HG03354 (cell line): ENCODE measurements around the gene SDK2.

Experiments used
- ATAC-seq: cut with Tn5 transposase; IDR thresholded peaks from one replicate; pipeline ENCODE4 v1.9.1; 2021; ENCODE audit warnings: mild to moderate bottlenecking; ENCODE audit not compliant: unreplicated experiment, poor library complexity, severe bottlenecking

The SDK2 gene, protein sequence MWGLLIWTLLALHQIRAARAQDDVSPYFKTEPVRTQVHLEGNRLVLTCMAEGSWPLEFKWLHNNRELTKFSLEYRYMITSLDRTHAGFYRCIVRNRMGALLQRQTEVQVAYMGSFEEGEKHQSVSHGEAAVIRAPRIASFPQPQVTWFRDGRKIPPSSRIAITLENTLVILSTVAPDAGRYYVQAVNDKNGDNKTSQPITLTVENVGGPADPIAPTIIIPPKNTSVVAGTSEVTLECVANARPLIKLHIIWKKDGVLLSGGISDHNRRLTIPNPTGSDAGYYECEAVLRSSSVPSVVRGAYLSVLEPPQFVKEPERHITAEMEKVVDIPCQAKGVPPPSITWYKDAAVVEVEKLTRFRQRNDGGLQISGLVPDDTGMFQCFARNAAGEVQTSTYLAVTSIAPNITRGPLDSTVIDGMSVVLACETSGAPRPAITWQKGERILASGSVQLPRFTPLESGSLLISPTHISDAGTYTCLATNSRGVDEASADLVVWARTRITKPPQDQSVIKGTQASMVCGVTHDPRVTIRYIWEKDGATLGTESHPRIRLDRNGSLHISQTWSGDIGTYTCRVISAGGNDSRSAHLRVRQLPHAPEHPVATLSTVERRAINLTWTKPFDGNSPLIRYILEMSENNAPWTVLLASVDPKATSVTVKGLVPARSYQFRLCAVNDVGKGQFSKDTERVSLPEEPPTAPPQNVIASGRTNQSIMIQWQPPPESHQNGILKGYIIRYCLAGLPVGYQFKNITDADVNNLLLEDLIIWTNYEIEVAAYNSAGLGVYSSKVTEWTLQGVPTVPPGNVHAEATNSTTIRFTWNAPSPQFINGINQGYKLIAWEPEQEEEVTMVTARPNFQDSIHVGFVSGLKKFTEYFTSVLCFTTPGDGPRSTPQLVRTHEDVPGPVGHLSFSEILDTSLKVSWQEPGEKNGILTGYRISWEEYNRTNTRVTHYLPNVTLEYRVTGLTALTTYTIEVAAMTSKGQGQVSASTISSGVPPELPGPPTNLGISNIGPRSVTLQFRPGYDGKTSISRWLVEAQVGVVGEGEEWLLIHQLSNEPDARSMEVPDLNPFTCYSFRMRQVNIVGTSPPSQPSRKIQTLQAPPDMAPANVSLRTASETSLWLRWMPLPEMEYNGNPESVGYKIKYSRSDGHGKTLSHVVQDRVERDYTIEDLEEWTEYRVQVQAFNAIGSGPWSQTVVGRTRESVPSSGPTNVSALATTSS (N-terminal part only)

DNA sequence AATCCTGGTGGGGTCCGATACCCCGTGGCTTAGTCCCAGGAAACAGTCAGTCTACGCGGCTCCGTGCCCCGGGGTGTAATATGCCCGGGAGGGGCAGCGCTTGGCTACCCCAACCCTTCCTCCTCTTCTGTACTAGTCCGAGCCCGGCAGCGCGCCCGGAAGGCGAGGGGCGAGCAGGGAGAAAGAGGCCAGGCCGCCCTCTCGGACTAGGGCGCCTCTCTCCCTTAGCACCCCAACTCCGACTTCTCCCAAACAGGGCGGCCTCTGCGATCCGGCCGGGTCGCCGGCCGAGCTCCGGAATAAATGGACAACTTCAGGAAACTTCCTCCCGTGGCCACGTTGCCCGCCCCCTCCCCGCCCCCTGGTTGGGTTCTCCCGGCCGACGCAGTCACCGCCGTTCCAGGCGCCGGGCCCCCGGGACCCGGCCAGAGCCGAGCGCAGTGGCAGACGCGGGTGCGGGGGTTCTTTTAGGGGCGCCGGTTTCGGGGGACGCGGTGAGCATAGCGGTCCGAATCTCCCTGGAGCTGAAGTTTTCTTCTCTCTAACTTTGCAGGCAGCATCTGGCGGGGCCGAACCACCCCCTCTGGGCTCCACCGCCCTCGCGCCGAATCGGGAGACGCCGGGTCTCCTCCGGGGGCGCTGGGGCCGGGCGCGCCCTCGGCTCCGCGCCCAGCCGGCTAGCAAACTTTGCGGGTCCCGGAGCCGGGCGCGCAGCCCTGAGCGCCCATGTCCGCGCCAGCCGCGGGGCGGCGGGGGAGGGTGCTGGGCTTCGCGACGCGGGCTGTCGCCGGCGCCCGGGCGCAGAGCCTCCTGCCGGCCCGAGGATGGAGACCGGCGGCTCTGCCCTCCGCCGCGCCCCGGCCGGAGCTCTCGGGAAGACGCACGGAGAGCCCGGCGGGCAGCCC lies at the start of gene SDK2:
TSS of gene SDK2 (minus strand) at position 301 of the 905 bp plus-strand sequence. CDS start 357 bp downstream, outside the sequence.
- no peak for ATAC-seq

DNA sequence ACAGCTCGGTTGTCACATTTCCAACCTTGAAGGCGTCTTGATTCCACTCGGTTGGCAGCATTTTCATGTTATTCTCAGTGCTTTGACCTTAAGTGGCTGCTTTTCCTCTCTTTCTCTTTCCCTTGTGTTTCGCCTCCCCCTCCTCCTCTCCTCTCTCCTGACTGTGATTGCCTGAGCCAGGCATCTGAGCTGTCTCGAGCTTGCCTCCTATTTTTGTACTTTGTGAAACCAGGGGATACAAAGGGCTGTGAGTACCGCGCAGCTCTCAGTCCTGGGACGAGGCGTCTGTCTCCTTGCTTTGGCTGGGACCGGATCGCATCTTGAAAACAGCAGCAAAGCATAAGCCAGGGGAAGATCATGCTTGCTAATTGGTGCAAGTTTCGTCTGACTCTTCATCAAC lies 48.8 kb upstream of the SDK2 start:
- no peak for ATAC-seq

DNA sequence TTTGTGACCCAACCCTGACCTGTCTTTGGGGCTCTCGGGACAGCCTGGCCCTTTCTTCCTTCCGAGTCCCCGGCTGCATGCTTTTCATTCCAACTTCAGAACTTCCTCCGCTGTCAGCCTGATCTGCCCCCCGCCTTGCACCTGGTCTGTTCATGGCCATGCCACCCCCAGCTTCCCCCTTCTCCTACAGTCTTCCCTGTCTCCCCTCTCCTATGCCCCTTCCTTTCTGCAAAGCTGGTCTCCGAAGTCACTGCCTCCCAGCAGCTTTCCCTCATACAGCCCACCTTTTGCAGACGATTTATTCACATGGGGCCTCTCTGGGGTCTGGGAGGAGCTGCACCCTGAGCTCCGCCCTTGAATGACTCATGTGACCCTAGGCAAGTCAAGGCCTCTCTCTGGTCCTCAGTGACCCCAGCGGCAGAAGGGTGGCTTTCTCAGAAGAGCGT lies 47.1 kb upstream of the SDK2 start:
- ATAC-seq = no peak

DNA sequence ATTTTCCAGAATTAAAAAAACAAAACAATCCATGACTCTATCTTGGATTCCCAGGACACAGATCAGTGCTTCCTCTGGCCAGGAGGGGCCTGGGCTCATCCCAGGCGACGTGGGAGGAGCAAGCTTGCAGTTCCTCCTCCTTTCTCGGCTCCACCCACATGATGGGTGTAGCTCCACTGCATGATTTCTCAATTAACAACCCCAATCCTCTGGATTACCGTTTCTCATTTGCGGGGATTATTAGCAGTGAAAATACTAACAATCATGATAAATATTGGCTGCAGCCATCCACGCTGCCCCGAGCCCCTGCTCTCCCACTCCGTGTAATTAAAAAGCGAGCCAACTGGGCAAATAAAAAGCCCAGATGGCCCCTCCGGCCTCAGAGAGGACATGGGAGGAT lies 46.4 kb upstream of the SDK2 start:
- ATAC-seq = no peak

DNA sequence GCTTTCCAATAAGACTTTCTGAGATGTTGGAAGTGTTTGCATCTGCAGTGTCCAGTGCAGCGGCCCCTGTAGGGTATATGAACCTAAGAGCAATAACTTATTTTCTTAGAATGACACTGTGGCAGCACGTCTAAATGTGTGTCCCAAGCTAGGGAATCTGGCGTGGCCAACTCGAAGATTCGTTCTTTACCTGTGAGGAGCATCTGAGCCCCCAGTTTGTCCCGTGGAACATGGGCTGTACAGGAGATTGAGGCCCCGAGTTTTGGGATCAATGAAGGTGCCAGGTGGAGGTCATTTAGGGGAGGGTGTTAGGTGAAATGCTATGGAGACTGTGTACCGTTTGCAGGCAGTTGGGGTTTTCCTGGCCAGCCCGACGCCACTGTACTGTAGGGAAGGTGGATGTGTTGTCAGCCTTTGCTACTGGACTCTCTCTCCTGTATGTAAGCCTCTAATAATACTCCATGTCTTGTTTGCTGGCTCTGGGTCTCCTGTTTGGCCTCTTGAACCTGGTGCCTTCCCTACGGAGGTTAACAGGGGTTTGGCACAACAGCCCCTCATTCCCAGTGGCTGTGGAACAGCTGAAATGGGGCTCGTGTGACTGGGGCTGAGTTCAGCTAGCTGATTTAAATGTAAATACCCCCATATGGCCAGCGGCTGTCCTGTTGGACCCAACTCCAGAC lies 45.5 kb upstream of the SDK2 start:
- no peak for ATAC-seq

DNA sequence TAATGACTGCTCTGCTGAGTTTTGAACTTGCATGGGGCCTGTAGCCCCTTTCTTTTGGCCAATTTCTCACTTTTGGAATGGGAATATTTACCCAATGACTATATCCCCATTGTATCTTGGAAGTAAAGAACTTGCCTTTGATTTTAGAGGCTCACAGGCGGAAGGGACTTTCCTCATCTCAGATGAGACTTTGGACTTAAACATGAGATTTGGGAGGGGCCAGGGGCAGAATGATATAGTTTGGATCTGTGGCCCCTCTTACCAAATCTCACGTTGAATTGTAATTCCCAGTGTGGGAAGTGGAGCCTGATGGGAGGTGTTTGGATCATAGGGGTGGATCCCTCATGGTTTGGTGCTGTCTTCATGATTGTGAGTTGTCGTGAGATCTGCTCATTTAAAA lies 42.7 kb upstream of the SDK2 start:
- ATAC-seq = no peak

DNA sequence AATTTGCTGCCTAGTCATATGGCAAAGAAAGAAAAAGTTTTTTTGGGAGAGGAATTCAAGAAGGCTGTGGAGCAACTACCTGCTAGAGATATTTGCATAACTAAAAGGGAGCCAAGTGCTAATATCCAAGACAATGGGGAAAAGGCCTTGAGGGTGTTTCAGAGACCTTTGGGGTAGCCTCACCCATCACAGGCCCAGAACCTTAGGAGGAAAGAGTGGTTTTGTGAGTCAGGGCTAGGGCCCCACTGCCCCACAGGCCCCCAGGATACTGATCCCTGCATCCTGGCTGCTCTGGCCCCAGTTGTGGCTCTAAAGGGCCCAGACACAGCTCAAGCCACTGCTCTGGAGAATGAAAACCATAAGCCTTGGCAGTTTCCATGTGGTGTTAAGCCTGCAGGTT lies 41.9 kb upstream of the SDK2 start:
- no peak for ATAC-seq

DNA sequence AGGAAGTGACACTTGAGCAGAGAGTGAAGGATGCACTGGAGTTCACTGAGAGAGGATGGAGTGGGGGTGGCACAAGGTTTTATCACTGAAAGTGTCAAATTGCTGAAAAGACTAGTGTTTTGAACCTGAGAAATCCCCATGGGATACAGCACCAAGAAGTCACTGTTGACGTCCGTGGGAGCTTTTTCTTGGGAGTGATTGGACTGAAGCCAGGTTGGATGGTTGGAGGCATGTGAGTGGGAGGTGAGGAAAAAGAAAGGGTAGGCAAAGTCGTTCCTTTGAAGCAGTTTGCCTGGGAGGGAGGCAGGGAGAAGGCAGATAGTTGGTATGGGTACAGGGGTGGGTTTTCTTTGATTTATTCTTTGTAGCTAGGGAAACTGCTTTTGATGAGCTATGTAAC lies 39.9 kb upstream of the SDK2 start:
- no peak for ATAC-seq

DNA sequence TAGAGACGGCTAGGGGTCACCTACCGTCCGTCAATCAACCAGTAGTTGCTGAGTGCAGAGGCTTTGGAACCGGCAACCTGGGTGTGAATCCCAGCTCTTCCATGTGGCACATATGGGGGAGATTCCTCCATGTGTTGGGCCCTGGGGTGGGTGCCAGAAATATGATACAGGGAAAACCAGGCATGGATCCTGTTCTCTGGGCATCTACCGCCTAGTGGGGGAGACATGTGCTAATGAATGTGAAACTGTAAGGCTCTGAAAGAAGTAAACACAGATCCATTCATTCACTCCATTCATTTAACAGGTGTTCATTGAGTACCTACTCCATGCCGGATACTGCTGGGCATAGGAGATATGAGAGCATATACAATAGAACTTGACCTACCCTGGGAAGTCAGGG lies 39.5 kb upstream of the SDK2 start:
- no peak for ATAC-seq

DNA sequence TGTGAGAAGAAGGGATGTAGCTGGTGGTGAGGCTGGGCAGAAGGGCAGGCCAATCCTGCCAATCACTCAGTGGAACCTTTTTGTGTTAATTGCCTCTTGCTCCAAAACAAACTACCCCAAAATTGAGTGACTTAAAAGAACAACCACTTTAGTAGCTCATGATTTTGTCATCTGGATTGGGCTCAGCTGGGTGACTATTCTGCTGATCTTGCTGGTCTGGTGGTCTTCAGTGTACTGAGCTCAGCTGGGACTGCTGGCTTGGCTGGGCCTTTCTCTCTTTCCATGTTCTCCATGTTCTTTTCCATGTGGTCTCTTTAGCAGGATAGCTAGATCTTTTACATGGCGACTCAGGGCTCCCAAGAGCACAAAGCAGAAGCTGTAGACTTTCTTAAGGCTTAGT lies 37.7 kb upstream of the SDK2 start:
- ATAC-seq = no peak

DNA sequence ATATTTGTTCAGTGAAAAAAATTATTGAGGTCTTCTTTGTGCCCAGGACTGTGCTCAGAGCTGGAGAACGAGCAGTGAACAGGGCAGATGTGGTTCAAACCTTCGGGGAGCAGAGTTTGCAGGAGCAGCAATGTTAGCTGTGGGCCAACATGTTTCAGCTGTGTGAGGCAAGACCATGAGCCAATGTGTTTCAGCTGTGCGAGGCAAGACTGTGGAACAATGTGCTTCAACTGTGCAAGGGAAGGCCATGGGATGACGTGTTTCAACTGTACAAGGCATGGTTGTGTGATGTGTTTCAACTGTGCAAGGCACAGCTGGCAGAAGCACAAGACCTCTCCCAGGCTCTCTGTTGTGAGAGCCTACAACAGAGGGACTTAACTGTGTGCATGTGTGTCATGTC lies 35.2 kb upstream of the SDK2 start:
- no peak for ATAC-seq

DNA sequence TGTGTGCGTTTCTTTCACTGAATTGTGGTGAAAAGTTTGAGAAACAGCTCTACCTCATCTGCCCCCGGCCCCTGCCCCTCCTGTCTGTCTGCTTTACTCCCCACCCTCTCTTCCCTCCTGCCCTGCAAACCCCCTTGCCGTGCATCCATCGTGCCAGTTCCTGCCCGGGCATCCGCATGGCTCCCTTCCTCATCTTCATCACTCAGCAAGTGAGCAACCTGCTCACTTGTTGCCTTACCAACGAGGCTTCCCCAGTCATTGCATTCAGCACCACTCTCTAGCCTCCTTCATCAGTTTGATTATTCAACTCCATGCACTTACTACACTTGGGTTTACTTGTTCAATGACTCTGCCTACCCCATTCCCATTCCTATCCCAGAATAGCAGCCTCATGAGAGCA lies 34.8 kb upstream of the SDK2 start:
- ATAC-seq = no peak

DNA sequence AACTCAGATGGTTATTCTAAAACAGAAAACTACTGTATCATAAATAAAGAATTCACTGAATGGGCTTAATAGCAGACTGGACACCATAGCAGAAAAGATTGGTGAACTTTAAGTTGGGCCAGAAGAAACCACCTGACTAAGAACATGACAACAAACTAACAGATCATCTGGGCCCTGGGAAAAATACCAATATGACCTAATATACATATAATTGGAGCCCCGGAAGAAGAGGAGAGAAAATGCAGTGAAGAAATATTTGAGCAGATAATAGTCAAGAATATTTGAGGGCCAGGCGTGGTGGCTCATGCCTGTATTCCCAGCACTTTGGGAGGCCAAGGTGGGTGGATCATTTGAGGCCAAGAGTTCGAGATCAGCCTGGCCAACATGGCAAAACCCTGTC lies 25.5 kb upstream of the SDK2 start:
- no peak for ATAC-seq

DNA sequence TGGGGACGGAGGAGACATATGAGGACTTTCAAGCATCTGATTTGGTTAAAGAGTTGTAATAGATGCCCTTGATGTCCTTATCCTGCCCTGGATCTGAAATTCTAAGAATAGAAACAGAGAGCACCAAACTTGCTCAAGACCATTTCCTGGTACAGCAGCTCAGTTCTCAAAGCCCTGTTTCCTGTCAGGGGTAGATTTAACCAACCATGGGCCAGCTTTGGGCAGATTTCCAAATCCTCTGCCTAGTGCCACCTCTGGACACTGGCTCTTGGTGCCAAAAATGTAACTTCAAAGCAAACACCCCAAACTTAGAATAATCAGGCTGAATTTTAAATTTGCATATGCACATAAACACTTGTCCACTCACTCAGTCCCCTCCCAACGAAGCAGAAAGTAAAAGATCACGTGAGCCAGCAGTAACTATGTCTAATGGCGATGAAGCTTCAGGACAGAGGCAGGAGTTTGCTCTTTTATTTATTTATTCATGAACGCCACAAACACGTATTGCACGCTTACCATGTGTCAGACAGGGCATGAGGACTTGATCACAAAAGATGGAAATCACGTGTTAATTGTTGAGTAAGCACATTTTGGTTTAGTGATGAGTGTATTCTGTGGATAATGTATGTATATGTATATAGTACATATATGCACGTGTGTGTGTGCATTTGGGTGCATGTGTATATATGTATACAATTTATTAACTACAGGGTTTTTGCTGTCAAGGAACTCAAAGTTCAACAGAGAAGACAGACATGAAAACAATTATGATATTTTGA lies 23.1 kb upstream of the SDK2 start:
- no peak for ATAC-seq

DNA sequence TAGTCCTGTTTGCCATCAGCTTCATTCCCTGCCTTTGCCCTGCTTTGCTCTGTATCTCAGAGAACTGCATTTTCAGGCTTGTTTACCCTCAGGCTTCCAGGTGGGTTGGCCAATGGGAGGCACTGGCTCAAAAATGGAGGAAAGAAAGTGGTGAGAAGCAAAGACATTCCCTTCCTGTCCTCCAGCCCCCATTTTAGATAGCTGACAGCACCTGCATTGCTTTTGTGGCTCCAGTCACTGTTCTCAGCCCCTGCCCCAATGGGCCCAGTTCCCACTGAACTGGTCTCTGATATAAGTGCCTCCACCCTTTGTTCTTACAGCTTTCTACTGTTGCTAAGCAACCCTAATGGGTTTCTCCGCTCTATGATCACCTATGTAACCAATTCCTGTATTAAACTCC lies 19.4 kb upstream of the SDK2 start:
- ATAC-seq = no peak

DNA sequence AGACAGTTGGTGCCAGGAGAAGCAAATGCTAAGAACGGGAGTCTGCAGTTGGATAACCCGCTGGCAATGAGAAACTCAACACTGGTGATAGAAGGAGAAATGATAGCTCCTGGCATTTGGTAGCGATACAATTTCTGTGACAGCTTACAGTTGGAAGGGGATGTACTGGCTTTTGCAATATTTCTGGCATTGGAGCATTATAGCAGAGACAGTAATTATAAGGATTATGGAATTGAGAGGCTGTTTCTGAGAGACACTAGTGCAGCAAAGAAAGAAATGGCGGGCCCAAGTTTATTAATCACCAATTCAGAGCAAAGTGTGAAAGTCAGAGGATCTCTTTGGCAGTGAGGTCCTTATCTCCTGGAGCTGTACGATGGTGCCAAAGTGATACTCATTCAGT lies 16.1 kb upstream of the SDK2 start:
- ATAC-seq = no peak

DNA sequence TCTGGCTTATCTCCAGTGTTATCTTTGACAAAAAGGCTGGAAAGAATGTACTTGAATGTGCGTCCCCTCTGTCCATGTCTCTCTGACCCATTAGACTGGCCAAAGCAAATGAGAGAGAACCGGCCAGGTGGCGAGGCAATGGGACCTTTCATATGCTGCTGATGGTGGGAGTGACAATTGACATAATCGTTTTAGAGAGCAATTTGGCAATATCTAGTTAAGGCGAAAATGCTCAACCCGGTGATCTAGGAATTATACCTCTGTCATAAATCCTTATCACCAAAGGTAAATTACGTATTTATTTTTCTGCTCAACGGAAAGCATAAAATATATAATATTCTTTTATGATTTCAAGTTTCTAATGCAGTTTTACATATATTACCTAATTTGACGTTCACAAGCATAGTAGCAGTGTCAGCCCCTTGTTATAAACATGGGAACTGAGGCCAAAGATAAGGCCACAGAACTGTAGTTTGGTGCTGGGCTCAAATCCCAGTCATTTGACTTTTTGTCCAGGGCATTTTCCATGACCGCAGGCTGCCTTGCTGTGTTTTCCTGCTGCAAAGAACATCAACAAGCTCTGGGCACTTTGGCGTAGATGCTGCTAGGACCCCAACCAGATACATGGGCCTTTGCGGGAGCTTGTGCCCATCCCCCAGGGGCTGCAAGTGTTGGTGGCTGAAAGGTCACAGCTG lies 14.7 kb upstream of the SDK2 start:
- no peak for ATAC-seq
